ENCODE measurements around the gene GIMAP5.

The GIMAP5 gene

DNA sequence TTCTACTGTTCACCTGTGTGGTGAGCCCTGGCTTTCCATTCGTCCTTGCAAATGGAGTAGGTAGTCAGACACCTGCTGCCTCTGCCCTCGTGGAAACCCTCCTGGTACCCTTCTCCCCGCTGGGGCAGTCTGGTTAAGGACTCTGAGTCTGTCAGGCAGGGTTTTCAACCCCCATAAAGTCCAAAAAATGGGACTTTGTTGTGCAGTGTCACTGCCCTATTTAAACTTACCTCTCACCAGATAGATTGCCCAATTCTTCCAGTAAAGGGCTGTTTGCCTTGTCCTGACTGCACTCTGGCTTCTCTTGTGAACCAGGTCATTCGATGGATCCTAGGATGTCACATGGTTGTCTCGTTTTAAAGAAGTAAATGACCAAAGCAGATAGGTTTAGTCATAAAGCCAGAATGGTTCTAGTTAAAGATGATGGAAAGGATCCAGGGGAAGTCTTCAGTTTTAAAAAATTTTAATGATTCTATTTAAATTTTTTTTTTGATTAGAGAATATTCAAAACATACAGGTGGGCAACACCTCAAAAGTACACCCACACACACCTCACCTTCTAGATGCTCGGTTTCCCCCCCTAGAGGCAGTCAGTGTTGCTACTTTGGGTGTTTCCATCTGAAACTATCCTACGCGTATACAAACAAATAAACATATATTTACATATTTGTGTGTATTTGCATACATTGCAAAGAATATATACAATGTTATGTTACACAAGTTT, 41.0 kb downstream of the GIMAP5 start:
- no peak for DNase-seq

DNA sequence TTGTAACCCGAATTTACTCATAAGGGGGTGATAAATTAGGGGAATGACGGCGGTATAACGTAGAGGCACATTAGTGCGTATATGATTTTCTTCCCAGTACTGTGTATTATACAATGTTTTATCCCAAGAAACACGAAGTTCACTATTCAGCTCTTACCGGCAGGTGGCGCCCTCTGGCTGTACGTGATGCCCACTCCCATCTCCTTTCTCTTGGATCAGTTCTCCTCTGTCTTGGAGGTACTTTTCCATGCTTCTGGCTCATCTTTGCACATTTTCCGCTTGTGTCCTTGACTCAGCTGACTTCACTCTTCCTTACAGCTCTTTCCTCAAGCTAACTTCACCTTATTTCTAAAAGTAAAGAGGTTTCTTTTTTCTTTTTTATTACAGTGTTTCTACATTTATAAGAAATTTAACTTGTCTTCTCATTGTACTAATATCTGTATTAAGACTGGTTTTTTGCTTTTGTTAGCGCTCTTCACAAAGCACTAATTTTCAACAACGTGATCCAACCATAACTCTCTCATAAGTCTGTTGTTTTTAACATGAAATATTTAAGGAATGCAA, 41.6 kb downstream of the GIMAP5 start:
- DNase-seq = peak; percentile 63

- DNase-seq = no peak
These were observed 43.1 kb downstream of the GIMAP5 start for GRCh38 chr7:150780292-150780691.

DNA sequence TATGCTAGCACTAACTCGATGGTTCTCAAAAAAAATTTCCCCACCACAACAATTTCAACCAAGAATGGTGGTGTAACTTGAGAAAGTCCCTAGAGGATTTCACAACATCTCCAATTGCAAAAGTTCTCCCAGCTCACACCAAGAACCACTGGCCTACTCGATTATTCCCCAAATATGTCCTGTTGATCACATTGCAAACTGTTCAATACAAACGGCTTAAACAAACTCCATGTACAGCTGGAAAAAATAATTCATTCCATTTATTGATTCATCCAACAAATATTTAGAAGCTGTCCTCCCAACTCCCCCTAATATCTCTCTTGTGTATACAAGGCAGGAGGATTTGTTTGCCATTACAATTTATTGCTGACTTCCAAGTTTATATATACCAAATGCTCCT, 43.9 kb downstream of the GIMAP5 start:
- DNase-seq = peak; percentile 62

DNA sequence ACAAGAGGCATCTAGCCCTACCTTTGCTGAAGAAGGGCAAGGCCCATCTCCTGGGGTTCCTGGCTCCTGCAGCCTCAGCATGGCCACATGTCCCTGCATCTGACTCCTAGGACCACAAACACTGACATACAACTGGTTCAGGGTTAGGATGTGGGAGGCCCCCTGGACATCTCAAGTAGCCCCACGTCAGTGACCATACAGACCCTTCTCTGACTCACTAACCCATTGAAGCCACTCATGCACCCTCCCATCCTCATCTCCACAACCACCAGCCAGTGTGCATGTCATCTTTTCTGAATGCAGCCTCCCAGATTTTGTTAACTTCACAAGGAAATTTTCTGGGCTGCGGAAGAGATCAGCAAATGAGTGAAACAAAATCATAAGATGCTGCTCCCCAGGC, 44.7 kb downstream of the GIMAP5 start:
- DNase-seq = no peak

DNA sequence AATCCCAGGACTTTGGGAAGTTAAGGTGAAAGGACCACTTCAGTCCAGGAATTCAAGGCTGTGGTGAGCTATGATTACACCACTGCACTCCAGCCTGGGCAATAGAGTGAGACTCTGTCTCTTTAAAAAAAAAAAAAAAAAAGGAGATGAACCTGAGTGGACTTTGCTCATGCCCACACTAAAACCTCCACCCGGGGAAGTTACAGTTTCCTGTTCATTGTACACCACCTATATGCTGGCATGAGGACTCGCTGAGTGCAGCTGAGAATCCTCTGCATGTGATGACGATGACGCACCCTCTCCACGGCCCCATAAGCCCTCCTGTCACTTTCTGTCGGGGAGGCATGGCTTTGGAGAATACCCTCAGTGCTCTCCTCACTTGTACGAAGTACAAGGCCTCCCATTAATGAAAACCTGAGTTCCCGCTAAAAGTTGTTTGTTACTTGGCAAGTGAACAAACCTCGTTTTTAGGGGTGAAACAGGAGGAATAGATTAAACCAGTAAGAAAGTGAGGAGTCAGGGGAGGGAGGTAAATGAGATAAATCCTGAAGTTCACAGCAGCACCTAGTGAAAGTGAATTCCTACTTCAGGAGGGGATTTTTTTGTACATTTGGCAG, 47.0 kb downstream of the GIMAP5 start:
- no peak for DNase-seq

- peak; percentile 13 for DNase-seq
These were observed 47.7 kb downstream of the GIMAP5 start for GRCh38 chr7:150784954-150785353.

GRCh38 chr7:150787321-150788281, 50.4 kb downstream of the GIMAP5 start:
- DNase-seq = peak; percentile 23

DNA sequence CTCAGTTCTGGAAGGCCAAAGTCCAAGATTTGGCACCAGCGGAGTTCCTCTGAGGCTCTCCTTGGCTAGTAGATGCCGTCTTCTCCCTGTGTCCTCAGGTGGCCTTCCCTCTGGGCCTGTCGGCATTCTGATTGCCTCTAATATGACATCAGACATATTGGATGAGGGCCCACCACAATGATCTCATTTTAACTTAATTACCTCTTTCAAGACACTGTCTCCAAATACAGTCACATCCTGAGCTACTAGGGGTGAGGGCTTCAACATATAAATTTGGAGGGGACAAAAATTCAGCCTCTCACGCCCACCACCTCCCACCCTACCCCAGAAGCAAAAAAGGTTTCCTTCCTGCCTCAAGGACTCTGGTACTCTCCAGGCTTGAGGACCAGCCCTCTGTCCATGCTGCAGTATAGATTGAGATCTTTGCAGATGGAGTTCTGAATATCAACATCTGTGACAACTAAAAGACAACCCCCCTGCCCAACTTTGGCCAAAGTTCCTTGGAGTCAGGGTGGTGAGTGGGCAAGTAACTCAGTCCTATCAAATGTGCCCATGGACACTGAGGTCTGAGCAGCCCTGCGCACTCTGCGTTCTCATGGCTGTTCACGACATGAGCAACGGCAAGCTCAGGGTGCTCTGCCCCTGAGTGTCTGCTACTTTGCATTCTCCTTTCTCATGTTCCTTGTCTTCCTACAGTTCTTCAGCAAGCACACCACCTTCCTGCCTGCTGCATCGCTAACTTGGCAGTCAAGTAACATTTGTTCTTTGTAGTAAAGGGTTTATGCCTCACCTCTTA, 51.5 kb downstream of the GIMAP5 start:
- peak; percentile 61 for DNase-seq

DNA sequence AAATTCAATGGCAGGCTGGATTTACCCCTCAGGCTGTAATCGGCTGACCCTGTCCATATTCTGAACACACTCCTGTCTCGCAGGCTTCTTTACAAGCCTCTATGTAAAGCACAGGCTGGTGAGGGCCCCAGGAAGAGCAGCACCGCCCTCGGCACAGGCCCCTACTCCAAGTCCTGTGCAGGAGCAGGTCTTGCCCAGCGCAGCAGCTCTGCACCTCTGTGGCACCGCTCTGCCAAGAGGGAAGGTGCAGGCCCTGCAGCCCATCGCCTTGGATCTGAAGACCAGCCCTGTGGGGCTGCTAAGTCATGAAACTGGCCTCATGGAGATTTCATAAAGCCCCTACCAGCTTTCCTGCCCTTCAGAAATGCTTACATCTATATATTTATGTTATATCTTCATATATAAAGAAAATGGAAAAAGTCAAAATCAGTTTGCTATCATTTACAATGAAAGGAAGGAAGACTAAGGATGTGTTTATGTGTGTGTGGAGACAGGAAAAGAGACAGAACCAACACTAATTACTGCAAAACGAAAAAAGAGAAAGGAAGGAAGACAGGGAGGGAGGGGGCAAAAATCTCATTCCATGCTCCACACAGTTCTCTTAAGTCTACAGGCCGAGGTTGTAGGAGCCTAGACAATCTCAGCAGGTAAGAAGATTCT, 53.3 kb downstream of the GIMAP5 start:
- no peak for DNase-seq

DNA sequence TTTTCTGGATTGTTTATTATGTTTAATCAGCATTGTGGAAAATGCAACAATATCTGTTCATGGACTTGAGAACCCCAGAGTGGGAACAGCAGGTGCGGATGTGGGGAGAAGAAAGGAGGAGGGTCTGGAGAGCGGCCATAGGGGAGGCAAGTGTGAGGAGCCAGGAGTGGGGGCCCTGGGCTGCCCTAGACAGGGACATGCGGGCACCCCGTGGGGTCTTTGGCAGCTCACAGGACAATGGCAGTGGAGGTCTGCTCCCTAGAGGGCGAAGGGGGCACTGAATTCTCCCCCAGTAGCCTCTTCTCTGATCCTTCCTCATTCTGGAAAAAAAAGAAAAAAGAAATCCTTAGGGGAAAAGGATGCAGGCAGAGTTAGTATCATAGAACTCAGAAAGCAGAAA, 54.1 kb downstream of the GIMAP5 start:
- no peak for DNase-seq

GRCh38 chr7:150791746-150792452, 54.7 kb downstream of the GIMAP5 start:
- no peak for DNase-seq

Data from fibroblast of upper back skin (primary cell).